ELR (cell line): ENCODE measurements around the gene KLHL24.
"Not testable (repeated sequence)": the region's sequence is repeated elsewhere in the genome, so short reads cannot be mapped to it uniquely, and the experiment has no call there.

ENCODE experiments used
- DNase-seq: peaks from one replicate; pipeline ENCODE4 v3.0.0-alpha.2; 2015; ENCODE audit warnings: low read depth

Gene KLHL24

DNA sequence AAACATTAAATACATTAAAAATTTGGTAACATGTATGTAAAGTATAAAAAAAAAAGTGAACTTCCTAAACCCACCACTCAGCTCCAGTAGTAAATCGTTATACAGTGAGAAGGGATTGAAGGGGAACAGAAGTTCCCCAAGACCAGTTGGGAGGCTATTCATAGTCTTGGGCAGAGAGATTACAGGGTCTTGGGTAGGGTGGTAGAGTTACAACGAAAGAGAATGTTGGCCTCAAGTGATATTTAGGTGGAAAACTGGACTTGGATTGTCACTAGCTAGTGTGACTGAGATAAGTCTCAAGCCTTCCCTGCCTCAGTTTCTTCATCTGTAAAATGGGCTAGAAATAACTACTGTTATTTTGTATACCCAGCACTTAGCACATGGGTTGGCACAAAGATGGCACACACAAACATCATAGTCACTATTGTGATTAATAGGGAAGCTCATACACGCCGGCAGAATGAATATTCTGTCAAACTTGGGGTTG is 61.7 kb downstream of the KLHL24 start:
- no peak for DNase-seq

DNA sequence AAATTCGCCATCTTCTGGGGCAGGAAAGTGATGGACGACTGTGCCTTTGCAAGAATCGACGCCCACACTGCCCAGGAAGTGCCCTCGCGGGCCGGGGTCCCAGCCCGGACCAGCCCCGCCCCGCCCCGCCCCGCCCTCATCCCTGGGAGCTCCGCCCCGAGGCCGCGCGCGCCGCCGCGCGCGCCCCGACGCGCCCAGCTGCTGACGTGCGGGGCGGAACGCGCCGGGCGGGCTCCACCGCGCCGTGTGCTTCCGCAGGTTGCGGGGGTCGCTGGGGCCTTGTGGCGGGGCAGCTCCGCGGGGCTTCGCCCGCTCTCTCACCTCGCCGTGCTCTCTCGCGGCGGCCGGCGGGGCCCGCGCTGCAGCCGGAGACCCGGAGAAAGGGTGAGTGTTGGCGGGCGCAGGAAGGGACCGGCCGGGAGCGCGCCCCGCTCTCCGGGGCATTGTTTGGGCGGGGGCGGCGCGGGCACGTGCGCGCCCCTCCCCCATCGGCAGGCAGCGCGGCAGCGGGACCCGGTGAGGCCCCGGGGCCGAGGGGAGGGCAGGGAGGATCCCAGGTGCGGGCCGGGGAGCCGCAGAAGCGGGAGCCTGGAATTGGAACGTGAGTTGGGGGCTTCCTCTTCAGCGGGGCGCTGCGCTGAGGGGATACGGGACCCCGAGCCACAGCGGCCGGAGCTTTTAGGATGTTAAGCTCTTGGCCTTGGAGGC is 62.3 kb downstream of the KLHL24 start, which contains the start of gene YEATS2:
YEATS2 (plus strand) TSS at position 188 of the 708 bp plus-strand sequence. CDS start 17,366 bp downstream, outside the sequence.
- peak; percentile 72 for DNase-seq

DNA sequence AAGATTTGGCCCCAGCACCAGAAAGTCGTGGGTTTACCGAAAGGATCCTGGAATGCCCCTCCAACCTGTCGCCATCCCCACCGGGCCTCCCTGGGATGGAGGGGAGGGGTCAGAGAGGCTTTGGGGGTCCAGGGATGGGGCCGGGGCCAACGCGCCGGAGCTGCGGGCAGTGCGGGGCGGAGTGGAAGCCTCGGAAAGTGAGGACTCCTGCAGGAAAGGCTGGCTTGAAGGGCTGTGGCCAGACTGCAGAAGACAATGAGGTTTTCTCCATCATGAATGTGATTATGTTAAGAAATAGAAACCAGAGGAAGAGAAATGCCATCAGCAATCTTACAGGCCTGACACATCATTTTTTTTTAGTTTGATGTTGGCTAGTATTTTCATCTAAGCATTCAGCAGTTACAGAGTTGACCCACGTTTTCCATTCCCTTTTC is 62.9 kb downstream of the KLHL24 start:
- peak; percentile 58 for DNase-seq

DNA sequence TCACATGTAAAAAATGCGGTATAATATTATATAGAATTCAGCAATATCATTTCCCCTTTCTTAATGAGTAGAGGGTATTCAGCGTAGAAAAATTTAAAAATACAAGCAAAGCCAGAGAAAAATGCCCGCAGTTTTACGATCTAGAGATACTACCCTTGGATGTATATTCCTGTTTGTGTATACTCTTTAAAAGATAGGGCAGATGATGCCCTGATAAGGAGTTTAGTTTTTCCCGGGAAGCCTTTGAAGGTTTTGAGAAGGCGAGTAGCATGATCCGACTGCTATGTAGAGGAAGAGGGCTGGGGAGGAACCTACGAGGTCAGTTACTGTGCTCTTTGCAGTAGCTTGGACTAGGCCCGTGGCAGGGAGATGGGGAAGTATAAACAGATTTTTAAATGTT is 63.3 kb downstream of the KLHL24 start:
- peak; percentile 49 for DNase-seq

DNA sequence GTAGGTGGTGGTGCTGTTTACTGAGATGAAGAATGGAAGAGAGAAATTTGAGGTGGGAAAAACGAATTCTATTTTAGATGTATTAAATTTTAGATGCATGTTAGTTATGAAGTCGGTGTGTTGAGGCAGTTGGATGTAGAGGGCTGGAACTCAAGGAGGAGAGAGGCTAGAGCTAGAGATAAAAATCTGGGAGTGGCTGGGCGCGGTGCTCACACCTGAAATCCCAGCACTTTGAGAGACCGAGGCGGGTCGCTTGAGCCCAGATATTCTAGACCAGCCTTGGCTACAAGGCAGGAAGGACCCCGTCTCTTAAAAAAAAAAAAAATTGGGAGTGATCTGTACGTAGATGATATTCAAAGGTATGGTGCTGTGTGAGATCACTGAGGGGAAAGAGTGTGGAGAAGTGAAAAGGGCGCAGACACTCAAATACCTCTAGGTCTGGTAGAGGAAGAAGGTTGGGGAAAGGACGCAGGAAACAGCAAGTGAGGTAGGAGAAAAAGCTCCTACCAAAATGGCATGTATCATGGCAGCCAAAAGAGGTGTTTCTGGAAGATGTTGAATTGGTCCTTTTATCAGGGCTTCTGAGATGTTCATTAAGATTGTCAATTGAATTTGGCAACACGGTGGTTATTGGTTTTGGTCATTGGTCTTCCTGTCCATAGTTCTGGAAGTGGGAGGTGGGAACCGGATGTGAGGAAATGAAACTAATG is 64.0 kb downstream of the KLHL24 start:
- DNase-seq = peak; percentile 20

DNA sequence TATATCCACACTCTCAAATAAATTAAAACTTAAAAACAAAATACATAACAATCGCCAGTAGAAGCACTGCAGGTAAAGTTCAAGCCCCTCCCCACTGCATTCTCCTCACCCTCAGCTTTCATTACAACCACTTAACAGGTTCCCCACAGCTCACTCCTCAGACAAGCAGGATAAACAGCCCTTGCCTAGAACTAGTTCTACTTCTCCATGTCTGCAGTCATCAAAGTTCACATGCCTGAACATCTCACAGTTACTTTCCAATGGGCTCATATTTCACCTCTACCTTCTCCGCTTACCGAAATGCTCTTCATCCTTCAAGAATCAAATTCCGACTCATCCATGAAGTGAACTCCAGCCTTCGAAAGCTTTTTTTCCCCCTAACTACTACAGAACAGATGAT is 66.3 kb downstream of the KLHL24 start:
- no peak for DNase-seq

DNA sequence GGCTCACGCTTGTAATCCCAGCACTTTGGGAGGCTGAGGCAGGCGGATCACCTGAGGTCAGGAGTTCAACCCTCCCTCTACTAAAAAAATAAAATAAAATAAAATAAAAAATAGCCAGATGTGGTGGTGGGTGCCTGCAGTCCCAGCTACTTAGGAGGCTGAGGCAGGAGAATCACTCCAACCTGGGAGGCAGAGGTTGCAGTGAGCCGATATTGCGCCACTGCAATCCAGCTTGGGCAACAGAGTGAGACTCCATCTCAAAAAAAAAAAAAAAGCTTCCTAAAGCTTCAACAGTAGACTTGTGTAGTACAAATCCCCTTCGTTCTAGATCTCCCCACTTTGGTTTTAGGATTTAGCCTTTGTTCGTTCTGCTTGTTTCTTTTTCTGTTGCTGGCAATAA is 68.5 kb downstream of the KLHL24 start:
- not testable (repeated sequence) for DNase-seq

GRCh38 chr3:183710231-183710630 is 74.8 kb downstream of the KLHL24 start:
- no peak for DNase-seq

DNA sequence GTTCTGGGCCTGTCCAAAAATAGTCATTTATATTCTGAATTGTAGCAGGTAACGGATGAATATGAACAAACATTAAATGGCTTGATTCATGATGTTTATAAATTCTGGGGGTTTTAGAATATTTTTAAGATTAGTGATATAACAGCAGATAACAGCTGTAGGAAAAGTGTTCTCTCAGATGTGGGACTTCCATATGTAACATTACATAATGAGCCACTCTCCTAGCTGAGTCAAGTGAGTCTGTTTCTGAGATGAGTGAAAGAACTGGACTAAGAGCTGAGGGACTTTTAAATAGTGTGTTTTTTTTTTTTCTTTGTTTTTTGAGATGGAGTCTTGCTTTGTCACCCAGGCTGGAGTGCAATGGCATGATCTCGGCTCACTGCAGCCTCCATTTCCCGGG is 76.1 kb downstream of the KLHL24 start:
- no peak for DNase-seq

GRCh38 chr3:183714622-183715021 is 79.2 kb downstream of the KLHL24 start:
- no peak for DNase-seq

DNA sequence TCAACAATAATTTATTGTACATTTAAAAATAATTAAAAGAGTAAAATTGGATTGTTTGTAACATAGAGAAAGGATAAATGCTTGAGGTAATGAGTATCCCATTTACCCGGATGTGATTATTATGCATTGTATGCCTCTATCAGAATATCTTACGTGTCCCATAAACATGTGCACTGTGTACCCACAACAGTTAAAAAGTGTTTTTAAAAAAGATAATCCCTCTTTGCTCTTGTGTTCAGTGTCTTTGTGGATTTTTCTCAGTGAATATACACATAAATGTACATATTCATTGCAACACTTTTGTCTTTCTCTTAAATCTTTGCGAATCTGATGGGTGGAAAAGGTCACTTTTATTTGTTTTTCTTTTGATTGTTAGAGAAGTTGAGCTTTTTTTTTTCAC is 82.6 kb downstream of the KLHL24 start:
- DNase-seq = no peak

- no peak for DNase-seq
Observed at GRCh38 chr3:183725387-183725786, 90.0 kb downstream of the KLHL24 start.

DNA sequence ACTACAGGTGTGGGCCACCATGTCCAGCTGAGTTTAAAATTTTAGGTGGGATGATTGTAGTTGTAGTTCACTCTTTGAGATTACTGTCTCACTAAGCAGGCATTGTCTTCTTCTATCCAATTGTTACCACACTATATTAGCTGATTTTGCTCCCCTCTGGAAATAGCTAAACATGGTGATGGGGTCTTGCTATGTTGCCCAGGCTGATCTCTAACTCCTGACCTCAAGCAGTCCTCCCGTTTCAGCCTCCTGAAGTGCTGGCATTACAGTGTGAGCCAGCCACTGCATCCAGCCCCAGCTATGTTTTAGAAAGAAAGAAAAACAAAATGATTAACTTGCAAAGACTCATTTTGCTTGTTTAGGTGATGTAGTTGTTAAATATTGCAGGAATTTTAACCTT is 92.8 kb downstream of the KLHL24 start:
- no peak for DNase-seq

GRCh38 chr3:183730361-183730760 is 94.9 kb downstream of the KLHL24 start:
- no peak for DNase-seq

DNA sequence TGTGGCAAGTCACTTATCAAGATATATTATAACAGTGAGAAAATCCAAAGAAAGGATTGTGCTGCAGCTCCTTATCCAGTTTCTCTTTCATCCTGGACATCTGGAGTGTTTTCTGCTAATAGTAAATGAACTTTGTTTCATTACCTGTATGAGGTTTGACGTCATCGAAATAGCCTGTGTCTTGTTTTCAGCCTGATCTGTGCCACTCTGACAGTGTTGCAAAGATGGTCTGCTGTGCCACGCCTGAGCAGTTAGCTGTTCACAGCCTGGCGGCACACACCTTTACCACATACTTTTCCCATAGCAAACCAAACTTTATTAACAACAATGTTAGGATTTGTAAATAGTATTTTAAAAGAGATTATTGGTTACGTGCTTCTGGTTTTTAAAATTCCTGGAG is 96.2 kb downstream of the KLHL24 start:
- DNase-seq = no peak

DNA sequence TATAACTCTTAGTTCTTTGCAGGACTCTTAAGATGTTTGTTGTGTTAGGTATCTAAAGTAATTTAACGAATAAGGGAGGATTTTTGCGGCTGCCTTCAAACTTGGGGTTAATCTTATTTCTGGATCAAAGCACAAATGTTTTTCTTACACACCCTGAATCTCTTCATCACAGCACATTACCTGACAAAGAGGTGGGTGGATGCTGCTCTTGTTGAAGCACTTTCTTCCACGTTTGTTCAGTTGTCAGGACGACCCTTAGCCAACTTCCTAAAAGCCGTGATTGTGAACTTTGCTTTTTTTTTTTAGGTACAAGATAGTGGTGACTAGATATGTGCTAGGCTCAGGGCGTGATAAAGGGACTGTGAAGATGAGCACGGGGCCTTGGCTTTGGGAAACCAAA is 98.1 kb downstream of the KLHL24 start:
- no peak for DNase-seq
